ENCODE results near the gene TOMM40.
"Not testable (repeated sequence)": the region's sequence is repeated elsewhere in the genome, so short reads cannot be mapped to it uniquely, and the experiment has no call there.

TOMM40 gene

DNA sequence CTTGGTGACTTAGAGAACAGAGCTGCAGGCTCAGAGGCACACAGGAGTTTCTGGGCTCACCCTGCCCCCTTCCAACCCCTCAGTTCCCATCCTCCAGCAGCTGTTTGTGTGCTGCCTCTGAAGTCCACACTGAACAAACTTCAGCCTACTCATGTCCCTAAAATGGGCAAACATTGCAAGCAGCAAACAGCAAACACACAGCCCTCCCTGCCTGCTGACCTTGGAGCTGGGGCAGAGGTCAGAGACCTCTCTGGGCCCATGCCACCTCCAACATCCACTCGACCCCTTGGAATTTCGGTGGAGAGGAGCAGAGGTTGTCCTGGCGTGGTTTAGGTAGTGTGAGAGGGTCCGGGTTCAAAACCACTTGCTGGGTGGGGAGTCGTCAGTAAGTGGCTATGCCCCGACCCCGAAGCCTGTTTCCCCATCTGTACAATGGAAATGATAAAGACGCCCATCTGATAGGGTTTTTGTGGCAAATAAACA is 33.2 kb downstream of the TOMM40 start:
- no peak overlapping the region for H3K4me3 ChIP-seq (ENCODE audit: low read depth, low read length)
- TF ChIP-seq, protein P1, sequence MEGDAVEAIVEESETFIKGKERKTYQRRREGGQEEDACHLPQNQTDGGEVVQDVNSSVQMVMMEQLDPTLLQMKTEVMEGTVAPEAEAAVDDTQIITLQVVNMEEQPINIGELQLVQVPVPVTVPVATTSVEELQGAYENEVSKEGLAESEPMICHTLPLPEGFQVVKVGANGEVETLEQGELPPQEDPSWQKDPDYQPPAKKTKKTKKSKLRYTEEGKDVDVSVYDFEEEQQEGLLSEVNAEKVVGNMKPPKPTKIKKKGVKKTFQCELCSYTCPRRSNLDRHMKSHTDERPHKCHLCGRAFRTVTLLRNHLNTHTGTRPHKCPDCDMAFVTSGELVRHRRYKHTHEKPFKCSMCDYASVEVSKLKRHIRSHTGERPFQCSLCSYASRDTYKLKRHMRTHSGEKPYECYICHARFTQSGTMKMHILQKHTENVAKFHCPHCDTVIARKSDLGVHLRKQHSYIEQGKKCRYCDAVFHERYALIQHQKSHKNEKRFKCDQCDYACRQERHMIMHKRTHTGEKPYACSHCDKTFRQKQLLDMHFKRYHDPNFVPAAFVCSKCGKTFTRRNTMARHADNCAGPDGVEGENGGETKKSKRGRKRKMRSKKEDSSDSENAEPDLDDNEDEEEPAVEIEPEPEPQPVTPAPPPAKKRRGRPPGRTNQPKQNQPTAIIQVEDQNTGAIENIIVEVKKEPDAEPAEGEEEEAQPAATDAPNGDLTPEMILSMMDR (IDR thresholded peaks at IDR 0.05; ENCODE audit: insufficient read depth, low read depth, low read length, missing control alignments), result no peak
- DNase-seq (ENCODE audit: low read depth), result no peak

DNA sequence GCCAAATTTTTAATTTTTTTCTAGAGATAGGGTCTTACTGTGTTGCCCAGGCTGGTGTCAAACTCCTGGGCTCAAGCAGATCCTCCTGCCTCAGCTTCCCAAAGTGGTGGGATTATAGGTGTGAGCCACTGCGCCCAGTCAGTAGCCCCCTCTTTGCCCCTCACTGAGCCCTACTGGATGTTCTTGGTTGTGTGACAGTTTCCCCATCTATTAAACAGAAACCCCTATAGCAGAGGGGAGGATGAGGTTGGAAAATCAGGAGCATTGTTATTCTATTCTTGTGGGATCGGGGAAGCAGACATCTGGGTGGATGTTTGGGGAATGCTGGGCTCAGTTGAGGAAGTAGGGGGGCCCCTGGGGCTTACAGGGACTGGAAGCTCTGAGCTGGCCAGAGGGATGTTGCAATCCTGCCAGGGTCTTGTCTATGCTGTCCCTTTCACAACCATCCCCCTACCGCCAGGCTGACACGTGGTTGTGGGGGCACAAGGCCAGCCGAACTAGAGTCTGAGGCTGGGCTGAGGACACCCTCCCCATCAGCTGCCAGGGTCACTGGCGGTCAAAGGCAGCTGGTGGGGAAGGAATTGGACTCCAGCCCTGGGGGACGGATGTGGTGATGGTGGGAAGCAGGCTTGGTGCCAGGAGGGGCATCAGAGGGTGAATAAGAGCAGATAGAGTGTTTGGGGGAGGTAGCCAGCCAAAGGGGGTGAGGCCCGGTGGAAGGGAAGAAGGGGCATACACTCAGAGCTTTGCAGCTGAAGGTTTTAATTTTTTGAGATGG is 34.2 kb downstream of the TOMM40 start:
- no peak overlapping the region for H3K4me3 ChIP-seq (ENCODE audit: low read depth, low read length)
- DNase-seq (ENCODE audit: low read depth), result no peak
- TF ChIP-seq, protein P1 (IDR thresholded peaks at IDR 0.05; ENCODE audit: insufficient read depth, low read depth, low read length, missing control alignments), result no peak

DNA sequence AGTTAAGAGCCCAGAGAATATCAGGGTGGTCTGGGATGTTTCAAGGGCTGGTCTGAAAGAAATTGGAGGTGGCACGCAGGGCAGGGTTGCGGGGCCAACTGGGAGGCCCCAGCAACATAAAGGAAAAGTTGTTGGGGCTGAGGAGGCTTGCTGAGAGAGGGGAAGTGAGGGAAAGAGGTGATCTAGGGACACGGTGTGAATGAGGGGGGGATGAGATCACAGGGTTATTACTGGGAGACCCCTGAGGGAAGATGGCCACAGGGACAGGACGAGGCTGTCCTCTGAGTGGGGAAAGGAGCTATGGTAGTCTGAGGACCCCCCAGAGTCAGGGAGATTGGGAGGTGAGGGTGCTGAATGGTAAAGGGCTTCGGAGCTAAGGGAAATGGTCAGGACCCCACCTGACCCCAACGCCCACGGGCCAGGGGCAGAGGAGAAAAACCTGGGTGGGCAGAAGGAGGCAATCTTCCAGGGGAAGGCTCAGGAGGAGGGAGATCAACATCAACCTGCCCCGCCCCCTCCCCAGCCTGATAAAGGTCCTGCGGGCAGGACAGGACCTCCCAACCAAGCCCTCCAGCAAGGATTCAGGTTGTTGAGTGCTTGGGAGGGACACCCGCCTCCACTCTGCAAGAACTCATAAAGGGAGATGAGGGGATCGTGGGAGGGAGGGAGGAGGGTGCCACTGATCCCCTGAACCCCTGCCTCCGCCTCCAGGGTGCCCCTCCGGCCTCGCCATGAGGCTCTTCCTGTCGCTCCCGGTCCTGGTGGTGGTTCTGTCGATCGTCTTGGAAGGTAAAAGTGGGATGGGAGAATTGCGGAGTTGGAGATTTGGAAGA is 35.4 kb downstream of the TOMM40 start:
- H3K4me3 ChIP-seq (ENCODE audit: low read depth, low read length); DNase-seq (ENCODE audit: low read depth): not testable (repeated sequence)

DNA sequence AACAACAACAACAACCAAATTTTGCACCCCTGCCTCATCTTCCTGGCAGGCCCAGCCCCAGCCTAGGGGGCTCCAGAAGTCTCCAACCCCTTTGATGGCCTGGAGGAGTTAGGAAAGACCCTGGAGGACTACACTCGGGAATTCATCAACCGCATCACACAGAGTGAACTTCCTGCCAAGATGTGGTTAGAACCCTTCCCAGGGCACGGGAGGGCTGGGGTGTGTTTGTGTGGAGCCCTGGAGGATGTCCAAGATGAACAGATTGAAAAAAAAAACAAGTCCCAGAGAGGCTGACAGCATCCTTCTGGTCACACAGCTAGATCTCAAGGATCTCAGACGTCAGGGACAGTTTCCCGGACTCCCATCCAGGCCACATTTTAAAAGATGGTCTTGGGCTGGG is 36.7 kb downstream of the TOMM40 start:
- no peak overlapping the region for H3K4me3 ChIP-seq (ENCODE audit: low read depth, low read length)
- no peak for DNase-seq (ENCODE audit: low read depth)
- TF ChIP-seq, protein P1 (IDR thresholded peaks at IDR 0.05; ENCODE audit: insufficient read depth, low read depth, low read length, missing control alignments), result no peak

DNA sequence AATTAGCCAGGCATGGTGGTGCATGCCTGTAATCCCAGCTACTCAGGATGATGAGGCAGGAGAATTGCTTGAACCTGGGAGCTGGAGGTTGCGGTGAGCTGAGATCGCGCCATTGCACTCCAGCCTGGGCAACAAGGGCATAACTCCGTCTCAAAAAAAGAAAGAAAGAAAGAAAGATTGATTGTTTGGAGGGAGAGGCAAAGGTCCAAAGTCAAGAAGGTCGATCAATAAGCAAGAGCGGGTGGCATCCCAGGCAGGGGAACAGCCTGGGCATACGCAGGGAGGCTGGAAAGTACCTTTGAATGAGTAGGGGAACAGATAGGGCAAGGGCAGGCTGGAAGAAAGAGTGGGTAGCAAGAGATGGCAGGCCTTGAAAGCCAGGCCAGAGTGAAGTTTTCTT is 39.0 kb downstream of the TOMM40 start:
- no peak overlapping the region for H3K4me3 ChIP-seq (ENCODE audit: low read depth, low read length)
- TF ChIP-seq, protein P1 (IDR thresholded peaks at IDR 0.05; ENCODE audit: insufficient read depth, low read depth, low read length, missing control alignments), result no peak
- no peak for DNase-seq (ENCODE audit: low read depth)

DNA sequence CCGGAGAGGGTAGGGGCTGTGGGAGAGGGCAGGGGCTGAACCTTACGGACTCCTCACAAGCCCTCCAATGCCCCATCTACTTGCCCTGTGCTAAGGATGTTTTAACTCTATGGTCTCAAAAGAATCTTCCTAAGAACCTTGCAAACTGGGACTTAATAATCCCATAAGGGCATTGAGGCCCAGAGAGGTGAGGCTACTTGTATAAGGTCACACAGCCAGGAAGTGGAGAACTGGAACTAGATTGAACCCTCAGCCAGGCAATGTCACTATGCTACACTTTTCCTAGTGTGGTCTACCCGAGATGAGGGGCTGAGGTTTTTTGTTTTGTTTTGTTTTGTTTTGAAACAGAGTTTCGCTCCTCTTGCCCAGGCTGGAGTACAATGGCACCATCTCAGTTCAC is 40.5 kb downstream of the TOMM40 start:
- no peak for DNase-seq (ENCODE audit: low read depth)
- TF ChIP-seq, protein P1 (IDR thresholded peaks at IDR 0.05; ENCODE audit: insufficient read depth, low read depth, low read length, missing control alignments), result no peak
- no peak overlapping the region for H3K4me3 ChIP-seq (ENCODE audit: low read depth, low read length)

DNA sequence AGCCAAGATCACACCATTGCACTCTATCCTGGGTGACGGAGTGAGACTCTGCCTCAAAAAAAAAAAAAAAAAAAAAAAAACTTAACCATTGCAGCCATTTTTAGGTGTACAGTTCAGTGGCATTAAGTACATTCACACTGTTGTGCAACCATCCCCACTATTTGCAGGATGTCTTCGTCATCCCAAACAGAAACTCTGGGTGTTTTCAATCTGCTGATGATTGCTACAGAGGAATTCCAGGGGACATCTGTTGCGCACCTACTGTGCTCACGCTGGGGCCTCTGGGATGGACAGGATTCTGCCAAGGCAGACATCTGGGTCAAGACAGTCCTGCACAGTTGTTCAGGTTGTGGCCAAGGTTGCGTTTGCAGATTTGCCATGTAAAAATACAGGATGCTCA is 48.6 kb downstream of the TOMM40 start:
- no peak overlapping the region for H3K4me3 ChIP-seq (ENCODE audit: low read depth, low read length)
- TF ChIP-seq, protein P1 (IDR thresholded peaks at IDR 0.05; ENCODE audit: insufficient read depth, low read depth, low read length, missing control alignments), result no peak
- no peak for DNase-seq (ENCODE audit: low read depth)

Data from GM12865 (cell line).